CD4-positive, alpha-beta T cell treated with Interleukin-17A for 4 hours (primary cell): ENCODE measurements around the gene LHFPL3.
A peak's percentile ranks its signal among the peaks of the same experiment; 100 is the strongest.

Experiments
- DNase-seq: peaks from one replicate; pipeline ENCODE4 v3.0.0-alpha.2; 2020; ENCODE audit warnings: mixed read lengths

Gene LHFPL3

DNA sequence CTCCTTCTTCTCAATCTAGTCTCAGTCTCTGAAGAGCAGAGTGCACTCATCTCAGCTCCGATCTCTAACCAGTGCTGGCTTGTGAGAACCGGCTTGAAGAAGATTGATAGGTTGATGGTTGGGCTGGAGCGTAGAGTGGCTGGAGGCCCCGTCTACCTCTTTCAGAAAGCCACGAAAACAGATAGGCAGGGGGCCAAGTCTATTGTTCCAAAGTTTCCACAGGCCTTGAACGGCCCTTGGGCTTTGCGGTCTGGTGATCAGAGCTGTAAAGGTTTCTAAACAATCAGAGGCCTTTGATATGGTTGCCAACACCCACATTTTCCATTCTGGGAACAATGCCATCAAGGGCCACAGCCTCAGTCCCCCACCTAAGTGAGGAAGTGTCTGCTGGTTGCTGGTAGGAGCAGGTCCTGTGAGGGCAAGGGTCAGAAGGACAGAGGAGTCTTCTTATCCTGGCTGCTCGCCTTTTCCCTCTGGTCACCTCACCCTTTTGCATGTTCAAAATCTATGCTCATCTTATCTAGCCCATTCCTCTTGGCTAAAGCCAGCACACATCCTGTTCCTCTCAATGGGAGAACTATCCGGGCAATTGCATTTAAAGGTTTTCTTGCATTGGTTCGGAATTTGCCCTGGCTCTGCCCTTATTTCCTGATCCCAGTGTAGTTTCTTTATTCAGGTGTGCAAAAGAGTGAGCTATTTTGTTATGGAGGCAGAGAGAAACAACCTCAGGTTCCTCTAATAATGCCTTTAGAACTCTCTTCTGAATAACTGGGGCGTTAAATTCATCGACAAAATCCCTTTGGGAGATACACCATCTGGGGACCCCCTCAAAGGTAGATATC is 615.3 kb downstream of the LHFPL3 start:
- peak; percentile 56 for DNase-seq

DNA sequence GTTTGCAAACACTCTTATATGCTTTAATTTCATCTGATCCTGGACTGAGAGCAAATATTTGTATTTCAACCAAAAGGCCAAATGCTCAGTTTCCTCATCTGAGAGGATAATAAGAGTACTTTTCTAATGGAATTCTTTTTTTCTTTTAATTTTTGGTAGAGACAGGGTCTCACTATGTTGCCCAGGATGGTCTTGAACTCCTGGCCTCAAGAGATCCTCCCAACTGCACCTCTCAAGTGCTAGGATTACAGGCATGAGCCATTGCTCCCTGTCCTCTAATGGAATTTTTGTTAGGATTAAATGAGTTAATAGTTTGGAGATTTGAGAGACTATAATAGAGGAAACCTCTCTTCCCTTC is 617.2 kb downstream of the LHFPL3 start:
- no peak for DNase-seq

DNA sequence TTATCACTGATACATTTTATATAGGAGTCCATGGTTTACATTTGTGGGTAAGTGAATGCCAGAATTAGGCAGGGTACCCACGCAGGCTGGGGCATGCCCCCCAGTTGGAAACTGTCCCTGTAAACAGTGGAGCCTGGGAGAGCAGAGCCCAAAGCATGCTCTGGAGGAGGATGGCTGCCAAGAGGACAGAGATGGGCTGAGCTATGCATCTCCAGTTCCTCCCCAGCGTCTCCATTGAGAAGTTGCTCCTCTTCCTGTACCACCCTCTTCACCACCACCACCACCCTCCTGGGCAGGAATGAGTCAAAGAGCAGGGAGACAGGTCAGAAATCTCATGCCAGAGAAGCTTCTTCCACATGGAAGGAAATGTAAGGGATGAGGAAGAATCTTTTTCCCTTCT is 617.9 kb downstream of the LHFPL3 start:
- no peak for DNase-seq

DNA sequence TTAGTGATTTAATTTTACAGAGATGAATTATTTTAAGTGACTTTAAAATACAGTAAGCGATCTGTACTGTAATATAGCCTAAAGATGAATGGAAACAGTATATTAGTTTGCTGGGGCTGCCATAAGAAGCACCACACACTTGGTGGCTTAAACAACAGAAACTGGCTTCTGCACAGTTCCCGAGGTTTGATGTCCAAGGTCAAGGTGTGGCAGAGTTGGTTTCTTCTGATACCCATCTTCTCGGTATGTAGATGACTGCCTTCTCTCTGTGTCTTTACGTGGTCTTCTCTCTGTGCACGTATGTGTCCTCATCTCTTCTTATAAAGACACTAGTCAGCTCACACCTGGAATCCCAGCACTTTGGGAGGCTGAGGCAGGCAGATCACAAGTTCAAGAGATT is 621.6 kb downstream of the LHFPL3 start:
- no peak for DNase-seq

DNA sequence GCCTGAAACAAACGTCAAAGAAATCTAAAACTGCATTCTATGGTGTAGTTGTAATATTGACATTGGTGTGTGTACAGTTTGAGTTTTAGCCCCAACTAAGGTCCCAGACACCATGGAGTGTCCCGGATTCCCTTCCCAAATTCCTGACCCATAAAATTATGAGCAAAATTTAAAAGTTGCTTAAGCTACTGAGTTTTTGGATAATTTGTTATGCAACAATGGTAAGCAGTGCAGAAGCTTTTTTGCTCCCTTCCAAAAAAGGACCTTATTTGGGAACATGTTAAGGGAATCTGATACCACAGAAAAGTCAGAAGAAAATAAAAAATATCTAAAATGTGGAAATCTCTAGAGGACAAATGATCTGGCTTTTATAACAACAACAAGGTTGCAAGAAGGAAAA is 622.4 kb downstream of the LHFPL3 start:
- DNase-seq = no peak

DNA sequence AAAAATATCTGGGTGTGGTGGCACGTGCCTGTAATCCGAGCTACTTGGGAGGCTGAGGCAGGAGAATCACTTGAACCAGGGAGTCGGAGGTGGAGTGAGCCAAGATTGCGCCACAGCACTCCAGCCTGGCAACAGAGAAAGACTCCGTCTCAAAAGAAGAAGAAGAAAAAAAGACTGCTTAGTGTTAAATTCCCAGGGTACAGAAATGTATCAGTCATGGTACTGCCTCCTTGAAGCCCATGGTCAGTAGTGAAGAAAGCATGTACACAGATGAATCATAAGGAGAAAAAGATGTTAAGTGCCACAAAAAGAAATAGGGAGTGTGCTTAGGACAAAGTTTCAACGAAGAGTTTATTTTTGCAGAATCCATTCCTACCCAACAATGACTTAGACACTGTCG is 623.1 kb downstream of the LHFPL3 start:
- DNase-seq = no peak

DNA sequence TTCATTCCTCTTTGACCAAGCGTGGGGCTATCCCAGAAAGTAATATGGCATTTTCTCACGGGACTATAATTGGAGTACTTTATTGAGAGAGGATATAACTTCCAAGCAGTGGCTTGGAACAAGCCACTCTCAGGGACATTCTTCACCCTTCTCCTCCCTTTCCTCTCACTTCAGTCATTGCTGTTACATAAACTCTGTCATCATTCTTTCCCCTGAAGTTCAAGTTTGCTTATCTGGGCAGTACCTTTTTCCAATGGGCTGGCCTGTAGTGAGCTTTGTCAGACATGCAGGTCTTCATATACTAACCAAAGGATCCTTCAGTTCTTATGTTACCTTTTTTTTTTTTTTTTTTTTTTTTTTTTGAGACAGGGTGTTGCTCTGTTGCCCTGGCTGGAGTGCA is 626.9 kb downstream of the LHFPL3 start:
- DNase-seq = no peak
